ENCODE data around the gene PLEKHM3.

- TF ChIP-seq CTCF (IDR thresholded peaks at IDR 0.05) (no peak), EZH2 (IDR thresholded peaks at IDR 0.05) (no peak)
Measured at GRCh38 chr2:207920721-207921120, 104.6 kb downstream of the PLEKHM3 start.
